HG03196 (cell line): Measurements from ENCODE around the gene TNFRSF14.
A peak's percentile ranks its signal among the peaks of the same experiment; 100 is the strongest.
"Not testable (repeated sequence)": the region's sequence is repeated elsewhere in the genome, so short reads cannot be mapped to it uniquely, and the experiment has no call there.

ENCODE experiments used
- ATAC-seq: cut with Tn5 transposase; IDR thresholded peaks from one replicate; pipeline ENCODE4 v1.9.1; 2021; ENCODE audit not compliant: unreplicated experiment

The TNFRSF14 gene

DNA sequence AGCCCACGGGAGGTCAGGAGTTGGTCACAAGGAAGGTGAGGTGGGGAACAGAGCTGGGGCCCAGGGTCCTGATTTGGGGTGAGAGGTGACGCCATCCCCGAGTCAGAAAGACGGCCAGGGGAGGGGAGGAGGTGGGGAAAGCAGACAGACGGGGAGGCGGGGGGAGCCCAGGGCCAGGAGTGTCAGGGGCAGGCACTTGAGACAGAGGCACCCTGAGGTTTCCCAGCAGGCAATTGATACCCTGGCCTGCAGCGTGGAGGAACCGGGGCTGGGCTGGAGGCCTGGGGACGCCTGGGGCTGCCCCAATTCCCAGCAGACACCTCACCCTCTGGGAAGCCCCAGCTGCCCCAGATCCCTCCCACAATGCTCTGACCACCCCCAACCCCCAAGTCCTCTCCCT, 3.1 kb upstream of the TNFRSF14 start:
- ATAC-seq, result not testable (repeated sequence)

GRCh38 chr1:2553871-2554620, 2.1 kb upstream of the TNFRSF14 start:
- ATAC-seq, result no peak

DNA sequence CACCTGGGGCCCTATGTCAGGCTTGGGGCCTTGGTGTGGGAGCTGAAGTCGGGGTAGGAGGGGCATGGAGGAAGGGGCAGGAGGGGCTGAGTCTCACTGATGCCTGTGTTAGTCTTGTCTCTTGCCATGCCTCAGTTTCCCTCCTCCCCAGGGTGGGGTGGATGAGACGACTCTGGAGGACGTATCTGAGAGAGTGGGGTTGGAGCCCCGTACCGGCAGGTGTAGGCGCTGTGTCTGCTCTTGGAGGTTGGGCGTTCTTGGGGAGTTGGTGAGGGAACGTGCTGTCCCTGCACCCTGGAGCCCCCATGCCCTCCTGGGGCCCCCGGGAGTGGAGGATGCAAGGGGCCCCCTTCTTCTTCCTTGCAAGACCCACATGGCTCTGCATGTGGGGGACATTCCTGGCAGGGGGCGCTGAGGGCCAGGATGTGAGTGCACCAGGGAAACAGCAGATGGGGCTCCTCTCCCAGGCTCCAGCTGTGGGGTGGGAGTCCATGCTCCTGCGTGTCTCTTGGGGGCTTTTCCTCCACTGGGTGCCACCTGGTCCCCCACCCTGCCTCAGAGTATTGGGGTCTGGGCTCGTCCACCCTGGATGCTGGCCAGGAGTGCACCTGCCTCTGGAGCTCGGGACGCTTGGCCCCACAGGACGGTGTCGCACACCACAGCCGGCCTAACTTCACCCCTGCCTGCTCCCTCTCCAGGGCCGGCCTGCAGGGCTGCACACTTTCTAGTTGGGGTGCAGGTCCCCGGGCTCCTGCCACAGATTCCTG, 1.4 kb upstream of the TNFRSF14 start:
- ATAC-seq, result no peak

- peak; percentile 31 for ATAC-seq
Observed at GRCh38 chr1:2555634-2556276, 416 bp upstream of the TNFRSF14 start.

GRCh38 chr1:2556678-2557481, 709 bp downstream of the TNFRSF14 start:
- ATAC-seq, result peak; percentile 13

- no peak for ATAC-seq
Observed at GRCh38 chr1:2557482-2558400, 1.6 kb downstream of the TNFRSF14 start.

GRCh38 chr1:2558420-2558819, 2.2 kb downstream of the TNFRSF14 start:
- ATAC-seq, result no peak

DNA sequence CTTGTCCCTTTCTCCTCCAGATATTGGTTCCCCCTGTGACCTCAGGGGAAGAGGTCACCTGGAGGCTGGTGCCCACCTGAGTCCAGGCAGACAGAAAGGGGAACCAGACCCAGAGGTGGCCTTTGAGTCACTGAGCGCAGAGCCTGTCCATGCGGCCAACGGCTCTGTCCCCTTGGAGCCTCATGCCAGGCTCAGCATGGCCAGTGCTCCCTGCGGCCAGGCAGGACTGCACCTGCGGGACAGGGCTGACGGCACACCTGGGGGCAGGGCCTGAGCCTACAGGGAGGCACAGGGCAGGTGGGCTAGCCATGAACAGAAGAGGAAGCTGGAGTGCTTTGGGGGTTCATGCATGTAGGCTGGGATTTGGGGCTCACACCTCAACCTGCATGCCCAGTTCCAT, 2.7 kb downstream of the TNFRSF14 start:
- ATAC-seq, result no peak

DNA sequence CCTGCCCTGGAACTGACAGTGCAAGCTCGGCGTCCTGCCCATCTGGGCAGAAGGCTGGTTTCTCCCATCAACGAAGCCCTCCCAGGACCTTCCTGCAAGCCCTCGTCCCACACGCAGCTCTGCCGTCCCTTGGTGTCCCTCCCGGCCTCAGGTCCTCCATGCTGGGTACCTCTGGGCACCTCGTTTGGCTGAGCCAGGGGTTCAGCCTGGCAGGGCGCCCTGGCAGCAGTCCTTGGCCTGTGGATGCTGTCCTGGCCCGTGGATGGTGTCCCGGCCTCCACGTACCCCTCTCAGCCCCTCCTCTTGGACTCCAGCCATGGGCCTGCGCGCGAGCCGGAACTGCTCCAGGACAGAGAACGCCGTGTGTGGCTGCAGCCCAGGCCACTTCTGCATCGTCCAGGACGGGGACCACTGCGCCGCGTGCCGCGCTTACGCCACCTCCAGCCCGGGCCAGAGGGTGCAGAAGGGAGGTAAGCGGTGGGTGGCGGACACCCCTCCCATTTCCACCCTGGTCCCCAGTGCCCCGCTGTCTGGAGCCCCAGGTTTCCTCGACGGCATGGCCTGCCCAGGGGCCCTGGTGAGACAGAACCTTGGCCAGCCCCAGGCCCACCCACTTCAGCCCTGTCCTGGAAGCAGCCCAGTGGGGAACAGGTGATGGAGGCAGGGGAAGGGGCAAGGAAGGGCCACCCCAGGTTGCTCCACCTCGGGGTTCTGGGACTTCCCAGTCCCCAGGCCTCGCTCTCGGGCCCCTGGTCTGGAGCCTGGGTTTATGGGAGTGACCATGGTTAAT, 3.5 kb downstream of the TNFRSF14 start:
- no peak for ATAC-seq

DNA sequence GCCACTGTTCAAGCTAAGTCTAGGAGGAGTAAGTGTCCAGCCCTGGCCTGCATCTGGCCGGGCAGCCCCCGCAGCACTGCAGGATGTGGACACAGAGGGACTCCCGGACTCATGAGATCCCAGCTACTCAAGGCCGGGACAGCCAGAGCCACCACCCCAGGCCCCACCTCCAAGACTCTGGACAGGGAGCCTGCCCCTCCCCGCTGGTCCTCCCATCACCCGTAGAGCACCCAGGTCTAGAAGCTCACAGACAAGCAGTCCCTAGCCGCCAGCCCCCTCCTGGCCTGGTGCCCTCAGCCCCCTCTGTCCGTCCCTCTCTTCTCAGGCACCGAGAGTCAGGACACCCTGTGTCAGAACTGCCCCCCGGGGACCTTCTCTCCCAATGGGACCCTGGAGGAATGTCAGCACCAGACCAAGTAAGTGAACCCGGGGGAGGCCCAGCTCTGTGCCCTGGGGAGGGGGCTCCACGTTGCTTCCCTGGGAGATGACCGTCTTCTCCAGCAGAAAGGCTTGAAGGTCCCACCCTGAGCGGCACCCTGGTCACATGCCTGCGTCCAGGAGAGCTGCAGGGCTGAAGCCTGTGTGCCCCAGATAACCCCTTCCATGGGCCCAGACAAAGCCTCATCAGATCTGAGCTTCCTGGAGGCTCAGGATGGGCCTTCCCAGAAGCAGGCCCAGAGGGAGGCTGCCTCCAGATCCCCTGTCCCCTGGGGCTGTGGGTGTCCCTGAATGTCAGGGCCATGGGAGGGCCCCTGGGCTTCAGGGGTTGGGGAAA, 4.3 kb downstream of the TNFRSF14 start:
- no peak for ATAC-seq

- ATAC-seq, result no peak
Observed at GRCh38 chr1:2561446-2561845, 5.3 kb downstream of the TNFRSF14 start.

- no peak for ATAC-seq
Observed at GRCh38 chr1:2561898-2562895, 6.0 kb downstream of the TNFRSF14 start.

- no peak for ATAC-seq
Observed at GRCh38 chr1:2563205-2563604, 7.0 kb downstream of the TNFRSF14 start.

DNA sequence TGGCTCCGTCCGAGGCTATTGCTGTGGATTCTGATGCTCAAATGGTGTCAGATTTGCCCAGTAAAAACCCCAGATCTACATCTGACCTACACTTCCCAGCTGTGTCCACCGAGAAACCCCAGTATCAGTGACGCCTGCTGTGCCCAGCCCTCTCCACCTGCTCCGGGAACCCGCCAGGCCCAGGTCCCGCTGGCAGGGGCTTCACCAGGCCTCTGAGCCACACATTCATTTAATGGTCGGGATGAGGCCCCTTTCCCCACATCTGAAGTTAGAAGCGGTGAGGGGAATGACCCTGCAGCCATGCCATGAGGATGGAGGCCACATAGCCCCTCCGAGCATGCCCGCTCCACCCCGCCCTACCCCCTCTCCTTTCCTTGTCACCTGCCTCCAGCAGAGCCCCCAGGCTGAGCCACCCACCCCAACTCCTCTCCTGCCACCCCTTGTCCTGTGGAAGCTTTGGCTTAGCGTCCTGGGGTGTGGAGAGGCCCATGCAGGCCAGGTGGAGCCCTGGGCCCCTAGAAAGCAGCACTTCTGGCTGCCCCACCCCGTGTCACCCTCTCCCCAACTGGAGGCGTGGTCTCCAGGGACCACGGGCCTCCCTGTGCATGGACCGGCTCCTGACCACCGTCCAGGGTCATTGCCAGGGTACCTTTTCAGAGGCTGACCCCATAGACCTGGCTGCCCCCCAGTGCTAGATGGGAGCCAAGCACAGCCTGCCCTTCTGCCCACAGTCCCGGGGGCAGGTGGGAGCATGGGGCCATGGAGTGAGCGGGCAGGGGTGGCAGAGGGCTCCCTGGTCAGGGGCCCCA, 8.0 kb downstream of the TNFRSF14 start:
- no peak for ATAC-seq

DNA sequence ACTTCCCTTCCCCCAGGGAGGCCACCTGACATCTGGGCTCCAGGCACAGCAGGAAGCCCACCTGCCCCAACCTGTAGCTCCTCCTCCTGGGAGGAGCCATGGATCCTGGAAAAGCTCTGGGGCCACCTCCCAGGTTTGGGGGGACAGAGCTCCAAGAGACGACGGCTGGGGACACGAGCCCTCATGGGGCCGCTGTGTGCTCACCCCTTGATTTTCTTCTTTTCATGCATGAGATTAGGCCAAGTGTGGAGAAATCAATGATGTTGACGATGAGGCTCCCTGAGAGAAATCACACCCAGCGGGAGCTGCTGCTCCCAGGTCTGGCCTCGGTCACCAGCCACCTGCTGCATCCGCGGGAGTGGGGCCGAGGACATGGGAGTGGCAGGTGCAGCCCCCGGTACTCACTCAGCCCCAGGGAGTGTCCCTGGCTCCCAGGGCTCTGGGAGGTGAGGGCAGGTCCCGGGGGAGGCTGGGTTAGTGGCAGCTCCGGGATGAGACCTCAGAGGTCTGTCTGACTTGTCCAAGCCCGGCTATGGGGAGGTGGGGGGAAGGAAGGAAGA, 8.7 kb downstream of the TNFRSF14 start:
- no peak for ATAC-seq
